Fibroblast of peridontal ligament (primary cell): Measurements from ENCODE around the gene LIN37.

Experiments used
- DNase-seq: peaks from one replicate; pipeline ENCODE4 v3.0.0-alpha.2; 2010; ENCODE audit errors: extremely low read depth

Gene LIN37

DNA sequence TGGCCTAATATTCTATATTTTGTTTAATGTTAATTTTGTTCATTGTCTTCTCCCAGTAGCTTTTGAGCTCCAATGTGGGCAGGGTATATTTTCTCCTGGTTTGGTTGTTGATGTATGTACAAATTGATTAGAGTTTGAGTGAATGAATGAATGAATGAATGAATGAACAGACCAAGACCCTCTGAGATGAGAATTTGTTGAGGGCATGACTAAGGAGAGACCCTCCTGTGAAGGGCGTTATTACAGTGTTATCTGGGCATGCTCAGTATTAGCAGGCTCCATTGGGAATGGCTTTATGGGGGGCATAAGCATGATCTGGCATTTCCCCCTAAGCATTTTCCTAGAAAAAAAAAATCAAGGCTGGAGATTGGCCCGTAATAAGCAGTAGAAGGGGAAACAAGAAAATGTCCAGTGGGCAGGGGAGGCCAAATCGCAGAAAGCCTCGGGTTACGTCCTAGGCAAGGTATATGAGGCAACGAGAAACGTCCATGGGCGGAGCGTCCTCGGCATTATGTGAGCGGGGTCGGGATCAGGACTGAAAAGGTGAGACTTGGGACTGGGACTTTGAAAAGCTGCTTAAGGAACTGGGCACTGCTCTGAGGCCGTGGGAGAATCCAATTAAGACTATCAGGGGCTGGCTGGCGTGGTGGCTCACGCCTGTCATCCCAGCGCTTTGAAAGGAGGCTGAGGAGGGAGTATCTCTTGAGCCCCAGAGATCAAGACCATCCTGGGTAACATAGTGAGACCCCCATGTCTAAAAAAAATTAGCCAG is 26.1 kb downstream of the LIN37 start:
- DNase-seq: no peak

DNA sequence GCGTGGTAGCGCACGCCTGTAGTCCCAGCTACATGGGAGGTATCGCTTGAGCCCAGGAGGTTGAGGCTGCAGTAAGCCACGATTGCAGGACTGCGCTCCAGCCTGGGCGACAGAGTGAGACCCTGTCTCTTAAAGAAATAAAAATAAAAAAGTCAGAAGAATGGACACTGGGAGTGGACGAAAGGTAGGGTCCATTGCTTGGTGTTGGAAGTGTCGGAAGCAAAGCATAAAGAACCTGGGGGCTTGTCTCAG is 26.6 kb downstream of the LIN37 start:
- no peak for DNase-seq

DNA sequence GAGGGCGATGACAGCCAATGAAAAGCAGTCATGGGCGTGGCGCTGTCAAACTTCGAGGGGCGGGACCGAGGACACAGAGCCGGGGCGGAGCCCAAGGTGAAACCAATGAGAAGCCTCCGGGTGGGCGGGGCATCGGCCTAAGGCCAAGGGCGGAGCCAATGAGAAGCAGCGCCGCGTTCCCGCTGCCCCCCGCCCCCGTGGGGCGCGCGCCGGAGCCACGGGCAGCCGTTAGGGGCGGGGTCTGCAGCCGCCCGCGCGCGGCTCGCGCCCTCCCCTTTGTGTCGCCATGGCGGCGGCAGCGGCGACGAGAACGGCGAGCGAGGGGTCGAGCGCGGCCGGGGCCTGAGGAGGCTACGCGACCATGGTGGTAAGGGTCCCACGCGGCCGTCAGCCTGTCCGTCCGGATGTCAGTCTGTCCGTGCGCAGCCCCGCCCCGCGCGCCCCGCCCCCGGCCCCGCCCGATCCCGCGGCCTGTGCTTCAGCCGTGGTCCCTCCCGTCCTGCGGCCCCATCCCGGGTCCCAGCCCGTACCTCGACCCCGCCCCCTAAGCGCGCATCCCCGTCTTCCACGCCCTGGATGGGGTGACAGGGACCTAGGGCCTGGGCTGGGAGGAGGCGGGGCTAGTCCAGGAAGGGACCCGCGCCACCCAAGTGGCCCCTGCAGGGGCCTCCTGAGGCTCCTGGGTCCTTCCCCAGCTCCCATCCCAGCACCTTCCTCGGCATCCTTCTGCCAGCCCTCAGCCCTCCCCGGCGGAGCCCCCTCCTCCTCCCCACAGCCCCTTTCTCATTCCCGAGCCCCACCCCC is 27.1 kb downstream of the LIN37 start, which contains the start of gene ARHGAP33:
TSS of gene ARHGAP33 (plus strand) at position 267 of the 804 bp plus-strand sequence. CDS start at position 362, 95 bp downstream.
- DNase-seq: peak; percentile 92

- DNase-seq: no peak
Measured at GRCh38 chr19:35776102-35776788, 27.9 kb downstream of the LIN37 start.

GRCh38 chr19:35777086-35777841 is 28.9 kb downstream of the LIN37 start:
- DNase-seq: no peak

GRCh38 chr19:35777961-35778360 is 29.6 kb downstream of the LIN37 start:
- no peak for DNase-seq

GRCh38 chr19:35779033-35779432 is 30.7 kb downstream of the LIN37 start:
- no peak for DNase-seq

DNA sequence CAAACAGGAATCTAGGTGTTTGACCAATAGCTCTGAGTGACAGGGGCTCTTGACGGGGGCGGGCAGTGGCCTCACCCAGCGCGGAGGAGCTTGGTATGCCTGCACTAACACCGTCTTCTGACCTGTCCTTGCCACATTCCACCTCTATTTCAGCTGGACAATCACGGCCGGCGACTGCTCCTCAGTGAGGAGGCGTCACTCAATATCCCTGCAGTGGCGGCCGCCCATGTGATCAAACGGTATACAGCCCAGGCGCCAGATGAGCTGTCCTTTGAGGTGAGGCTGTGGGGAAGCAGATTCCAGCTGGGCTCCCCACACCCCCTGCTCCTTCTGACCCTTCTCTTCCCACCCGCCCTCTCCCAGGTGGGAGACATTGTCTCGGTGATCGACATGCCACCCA is 31.7 kb downstream of the LIN37 start:
- no peak for DNase-seq

- DNase-seq: no peak
Measured at GRCh38 chr19:35780717-35781116, 32.3 kb downstream of the LIN37 start.

GRCh38 chr19:35781650-35782049 is 33.3 kb downstream of the LIN37 start:
- DNase-seq: no peak

GRCh38 chr19:35782589-35782988 is 34.2 kb downstream of the LIN37 start:
- DNase-seq: no peak

DNA sequence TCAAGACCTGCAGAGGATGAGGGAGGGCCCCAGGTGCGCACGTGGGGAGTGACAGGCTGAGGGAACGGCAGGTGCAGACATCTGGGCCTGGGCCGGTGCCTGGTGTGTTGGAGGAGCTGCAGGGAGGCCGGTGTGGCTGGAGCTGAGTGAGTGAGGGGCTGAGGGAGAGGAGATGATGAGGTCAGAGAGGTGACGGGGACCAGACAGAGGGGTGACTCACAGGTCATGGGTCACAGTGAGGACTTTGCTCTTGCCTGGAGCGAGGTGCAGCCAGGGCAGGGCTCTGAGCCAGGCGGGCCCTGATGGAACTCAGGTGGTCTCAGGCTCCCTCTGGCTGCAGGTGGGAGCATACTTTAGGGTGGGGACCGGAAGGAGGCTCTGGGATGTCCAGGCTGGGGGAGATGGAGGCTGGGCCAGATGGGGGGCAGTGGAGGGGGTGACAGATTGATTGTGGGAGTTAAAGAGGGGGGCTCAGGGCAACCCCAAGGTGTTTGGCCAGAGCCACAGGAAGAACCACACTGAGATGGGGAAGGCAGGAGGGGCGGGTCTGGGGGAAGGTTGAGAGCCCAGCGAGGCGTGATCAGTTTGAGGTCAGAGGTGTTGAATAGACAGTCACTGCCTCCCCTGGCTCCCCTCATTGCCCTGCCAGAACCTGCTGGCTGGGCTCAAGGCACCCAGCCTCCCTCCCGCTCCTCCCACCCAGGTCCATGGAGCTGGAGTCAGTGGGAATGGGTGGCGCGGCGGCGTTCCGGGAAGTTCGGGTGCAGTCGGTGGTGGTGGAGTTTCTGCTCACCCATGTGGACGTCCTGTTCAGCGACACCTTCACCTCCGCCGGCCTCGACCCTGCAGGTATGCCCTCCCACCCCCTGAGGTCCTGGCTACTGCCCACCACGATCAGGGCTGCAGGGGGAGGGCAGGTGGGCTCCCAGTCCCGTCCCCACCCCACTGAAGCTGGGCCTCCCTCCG is 35.4 kb downstream of the LIN37 start:
- no peak for DNase-seq

- no peak for DNase-seq
Measured at GRCh38 chr19:35784503-35785338, 36.3 kb downstream of the LIN37 start.

- no peak for DNase-seq
Measured at GRCh38 chr19:35785339-35785627, 36.9 kb downstream of the LIN37 start.

GRCh38 chr19:35786299-35787160 is 38.2 kb downstream of the LIN37 start:
- no peak for DNase-seq

DNA sequence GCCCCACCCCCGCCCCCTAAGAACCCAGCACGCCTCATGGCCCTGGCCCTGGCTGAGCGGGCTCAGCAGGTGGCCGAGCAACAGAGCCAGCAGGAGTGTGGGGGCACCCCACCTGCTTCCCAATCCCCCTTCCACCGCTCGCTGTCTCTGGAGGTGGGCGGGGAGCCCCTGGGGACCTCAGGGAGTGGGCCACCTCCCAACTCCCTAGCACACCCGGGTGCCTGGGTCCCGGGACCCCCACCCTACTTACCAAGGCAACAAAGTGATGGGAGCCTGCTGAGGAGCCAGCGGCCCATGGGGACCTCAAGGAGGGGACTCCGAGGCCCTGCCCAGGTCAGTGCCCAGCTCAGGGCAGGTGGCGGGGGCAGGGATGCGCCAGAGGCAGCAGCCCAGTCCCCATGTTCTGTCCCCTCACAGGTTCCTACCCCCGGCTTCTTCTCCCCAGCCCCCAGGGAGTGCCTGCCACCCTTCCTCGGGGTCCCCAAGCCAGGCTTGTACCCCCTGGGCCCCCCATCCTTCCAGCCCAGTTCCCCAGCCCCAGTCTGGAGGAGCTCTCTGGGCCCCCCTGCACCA is 38.9 kb downstream of the LIN37 start:
- DNase-seq: no peak

GRCh38 chr19:35788205-35788960 is 40.0 kb downstream of the LIN37 start:
- no peak for DNase-seq
